Ishikawa (cell line): ENCODE measurements around the gene LRTM1.

Experiments
- CEBPB ChIP-seq: IDR thresholded peaks from 2 replicates; pipeline ENCODE4 v1.6.1; 2012
- CREB1 ChIP-seq: IDR thresholded peaks from 2 replicates; pipeline ENCODE4 v1.6.1; 2012; ENCODE audit warnings: low read depth
- EGR1 ChIP-seq: IDR thresholded peaks from 2 replicates; pipeline ENCODE4 v1.6.1; 2012
- EP300 ChIP-seq: IDR thresholded peaks from 2 replicates; pipeline ENCODE4 v1.6.1; 2012; ENCODE audit warnings: borderline replicate concordance
- FOXM1 ChIP-seq: IDR thresholded peaks from 2 replicates; pipeline ENCODE4 v1.6.1; 2012; ENCODE audit warnings: low read depth, borderline replicate concordance
- NFIC ChIP-seq: IDR thresholded peaks from 2 replicates; pipeline ENCODE4 v1.6.1; 2012
- RAD21 ChIP-seq: IDR thresholded peaks from 2 replicates; pipeline ENCODE4 v1.6.1; 2012; ENCODE audit warnings: low read depth
- TAF1 ChIP-seq: IDR thresholded peaks from 2 replicates; pipeline ENCODE4 v1.6.1; 2012; ENCODE audit warnings: low read depth, mild to moderate bottlenecking
- TCF12 ChIP-seq: IDR thresholded peaks from 2 replicates; pipeline ENCODE4 v1.6.1; 2012; ENCODE audit warnings: low read depth
- TEAD4 ChIP-seq: IDR thresholded peaks from 2 replicates; pipeline ENCODE4 v1.6.1; 2012
- YY1 ChIP-seq: IDR thresholded peaks from 2 replicates; pipeline ENCODE4 v1.6.1; 2012; ENCODE audit warnings: low read depth
- TF ChIP-seq, protein P1 (sequence below): IDR thresholded peaks from 2 replicates; pipeline ENCODE4 v1.6.1; 2012; ENCODE audit warnings: low read depth, mild to moderate bottlenecking
- TF ChIP-seq, protein P2 (sequence below): IDR thresholded peaks from 2 replicates; pipeline ENCODE4 v1.6.1; 2012
- TF ChIP-seq, protein P3 (sequence below): IDR thresholded peaks from 2 replicates; pipeline ENCODE4 v1.6.1; 2012

DNA sequence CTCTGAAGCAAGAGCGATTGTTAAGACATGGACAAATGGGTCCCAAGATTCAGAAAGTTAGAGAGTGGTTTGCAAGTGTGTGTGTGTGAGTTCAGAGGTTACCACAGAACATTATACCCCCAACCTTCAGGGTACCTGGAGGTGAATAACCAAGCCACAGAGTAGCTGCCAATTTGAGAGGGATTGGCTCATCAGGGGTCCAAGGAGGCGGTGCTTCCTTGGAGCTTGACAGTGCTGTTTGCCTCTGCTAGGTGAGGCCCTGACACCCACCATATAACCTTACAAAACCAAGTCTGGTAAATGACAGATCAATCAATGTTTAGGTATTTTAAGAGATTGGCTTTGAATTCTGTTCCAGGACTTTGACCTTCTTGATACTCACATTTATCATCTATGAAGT is 35.7 kb downstream of the LRTM1 start:
- no peak for TF ChIP-seq RAD21
- no peak for TF ChIP-seq EP300
- TF ChIP-seq CREB1, result no peak
- no peak for TF ChIP-seq CEBPB
- no peak for TF ChIP-seq TAF1
- TF ChIP-seq, protein P1, sequence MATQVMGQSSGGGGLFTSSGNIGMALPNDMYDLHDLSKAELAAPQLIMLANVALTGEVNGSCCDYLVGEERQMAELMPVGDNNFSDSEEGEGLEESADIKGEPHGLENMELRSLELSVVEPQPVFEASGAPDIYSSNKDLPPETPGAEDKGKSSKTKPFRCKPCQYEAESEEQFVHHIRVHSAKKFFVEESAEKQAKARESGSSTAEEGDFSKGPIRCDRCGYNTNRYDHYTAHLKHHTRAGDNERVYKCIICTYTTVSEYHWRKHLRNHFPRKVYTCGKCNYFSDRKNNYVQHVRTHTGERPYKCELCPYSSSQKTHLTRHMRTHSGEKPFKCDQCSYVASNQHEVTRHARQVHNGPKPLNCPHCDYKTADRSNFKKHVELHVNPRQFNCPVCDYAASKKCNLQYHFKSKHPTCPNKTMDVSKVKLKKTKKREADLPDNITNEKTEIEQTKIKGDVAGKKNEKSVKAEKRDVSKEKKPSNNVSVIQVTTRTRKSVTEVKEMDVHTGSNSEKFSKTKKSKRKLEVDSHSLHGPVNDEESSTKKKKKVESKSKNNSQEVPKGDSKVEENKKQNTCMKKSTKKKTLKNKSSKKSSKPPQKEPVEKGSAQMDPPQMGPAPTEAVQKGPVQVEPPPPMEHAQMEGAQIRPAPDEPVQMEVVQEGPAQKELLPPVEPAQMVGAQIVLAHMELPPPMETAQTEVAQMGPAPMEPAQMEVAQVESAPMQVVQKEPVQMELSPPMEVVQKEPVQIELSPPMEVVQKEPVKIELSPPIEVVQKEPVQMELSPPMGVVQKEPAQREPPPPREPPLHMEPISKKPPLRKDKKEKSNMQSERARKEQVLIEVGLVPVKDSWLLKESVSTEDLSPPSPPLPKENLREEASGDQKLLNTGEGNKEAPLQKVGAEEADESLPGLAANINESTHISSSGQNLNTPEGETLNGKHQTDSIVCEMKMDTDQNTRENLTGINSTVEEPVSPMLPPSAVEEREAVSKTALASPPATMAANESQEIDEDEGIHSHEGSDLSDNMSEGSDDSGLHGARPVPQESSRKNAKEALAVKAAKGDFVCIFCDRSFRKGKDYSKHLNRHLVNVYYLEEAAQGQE, result no peak
- TF ChIP-seq YY1, result no peak
- TF ChIP-seq, protein P2, sequence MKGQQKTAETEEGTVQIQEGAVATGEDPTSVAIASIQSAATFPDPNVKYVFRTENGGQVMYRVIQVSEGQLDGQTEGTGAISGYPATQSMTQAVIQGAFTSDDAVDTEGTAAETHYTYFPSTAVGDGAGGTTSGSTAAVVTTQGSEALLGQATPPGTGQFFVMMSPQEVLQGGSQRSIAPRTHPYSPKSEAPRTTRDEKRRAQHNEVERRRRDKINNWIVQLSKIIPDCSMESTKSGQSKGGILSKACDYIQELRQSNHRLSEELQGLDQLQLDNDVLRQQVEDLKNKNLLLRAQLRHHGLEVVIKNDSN, result no peak
- TF ChIP-seq, protein P3, sequence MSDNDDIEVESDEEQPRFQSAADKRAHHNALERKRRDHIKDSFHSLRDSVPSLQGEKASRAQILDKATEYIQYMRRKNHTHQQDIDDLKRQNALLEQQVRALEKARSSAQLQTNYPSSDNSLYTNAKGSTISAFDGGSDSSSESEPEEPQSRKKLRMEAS, result no peak
- TF ChIP-seq NFIC, result no peak
- TF ChIP-seq FOXM1, result no peak
- no peak for TF ChIP-seq TCF12
- no peak for TF ChIP-seq TEAD4
- TF ChIP-seq EGR1, result no peak
